Liver (tissue), 9 donors: ENCODE measurements around the gene MRPL50. TPM values are rescaled to one million over a fixed set of nuclear protein-coding genes. Genes with fewer than 3 reads are reported as not detected.

Source experiments
- DNase-seq: peaks from one replicate; pipeline ENCODE4 v3.0.0-alpha.2; 2017; ENCODE audit warnings: low spot score
- H3K27ac ChIP-seq, 2 donors: one replicate each; pipeline ENCODE4 v1.7.0; 2013; ENCODE audit warnings: inconsistent platforms in 2 of 2, low read length in 2 of 2, control low read depth in 1 of 2, low read depth in 1 of 2, mild to moderate bottlenecking in 1 of 2
- H3K27me3 ChIP-seq, 4 donors: one replicate each; pipeline versions ENCODE4 v1.6.1 to v1.7.0; 2013; ENCODE audit warnings: low read length in 3 of 4, inconsistent platforms in 1 of 4, mild to moderate bottlenecking in 1 of 4, moderate library complexity in 1 of 4; ENCODE audit not compliant: control insufficient read depth in 4 of 4, insufficient read depth in 4 of 4
- H3K36me3 ChIP-seq, 4 donors: one replicate each; pipeline versions ENCODE4 v1.6.1 to v1.7.0; 2013; ENCODE audit warnings: low read length in 3 of 4, mild to moderate bottlenecking in 3 of 4, low read depth in 1 of 4, moderate library complexity in 1 of 4; ENCODE audit not compliant: control insufficient read depth in 4 of 4, insufficient read depth in 3 of 4
- H3K4me1 ChIP-seq, 4 donors: one replicate each; pipeline versions ENCODE4 v1.6.1 to v1.7.0; 2013; ENCODE audit warnings: low read length in 3 of 4, mild to moderate bottlenecking in 3 of 4, moderate library complexity in 1 of 4; ENCODE audit not compliant: control insufficient read depth in 4 of 4, insufficient read depth in 4 of 4
- H3K4me3 ChIP-seq, 3 donors: one replicate each; pipeline versions ENCODE4 v1.6.1 to v1.7.0; 2013; ENCODE audit warnings: low read length in 3 of 3, control low read depth in 1 of 3, low read depth in 1 of 3, mild to moderate bottlenecking in 1 of 3
- H3K9ac ChIP-seq, 2 donors: one replicate each; pipeline ENCODE4 v1.7.0; 2013; ENCODE audit warnings: low read length in 2 of 2, mild to moderate bottlenecking in 2 of 2, moderate library complexity in 2 of 2, control low read depth in 1 of 2, low read depth in 1 of 2
- H3K9me3 ChIP-seq, 4 donors: one replicate each; pipeline versions ENCODE4 v1.6.1 to v1.7.0; 2013; ENCODE audit warnings: low read length in 3 of 4; ENCODE audit not compliant: control insufficient read depth in 4 of 4
- EGR1 ChIP-seq, 2 donors: IDR thresholded peaks; 2 replicates each; pipeline ENCODE4 v1.6.1; 2016 to 2018; ENCODE audit warnings: antibody characterized with exemption in 2 of 2, low read depth in 2 of 2
- FOXA1 ChIP-seq: IDR thresholded peaks from 2 replicates; pipeline ENCODE4 v1.6.1; 2016; ENCODE audit warnings: antibody characterized with exemption
- FOXA2 ChIP-seq: IDR thresholded peaks from 2 replicates; pipeline ENCODE4 v1.6.1; 2016; ENCODE audit warnings: antibody characterized with exemption
- GABPA ChIP-seq, 2 donors: IDR thresholded peaks in 1 of 2; conservative IDR thresholded peaks in 1 of 2; 2 replicates each; pipeline ENCODE4 v1.6.1; 2016; ENCODE audit warnings: antibody characterized with exemption in 2 of 2, mild to moderate bottlenecking in 1 of 2, moderate library complexity in 1 of 2
- HNF4A ChIP-seq, 2 donors: conservative IDR thresholded peaks; 2 replicates each; pipeline ENCODE4 v1.6.1; 2016; ENCODE audit warnings: antibody characterized with exemption in 2 of 2, mild to moderate bottlenecking in 2 of 2
- HNF4G ChIP-seq: IDR thresholded peaks from 2 replicates; pipeline ENCODE4 v1.6.1; 2016; ENCODE audit warnings: antibody characterized with exemption
- JUND ChIP-seq, 2 donors: IDR thresholded peaks; 2 replicates each; pipeline ENCODE4 v1.6.1; 2016; ENCODE audit warnings: antibody characterized with exemption in 2 of 2
- NR2F2 ChIP-seq: IDR thresholded peaks from 2 replicates; pipeline ENCODE4 v1.6.1; 2016; ENCODE audit warnings: antibody characterized with exemption
- RAD21 ChIP-seq, 2 donors: IDR thresholded peaks; 2 replicates each; pipeline ENCODE4 v1.6.1; 2016; ENCODE audit warnings: antibody characterized with exemption in 2 of 2, mild to moderate bottlenecking in 2 of 2
- REST ChIP-seq: IDR thresholded peaks from 2 replicates; pipeline ENCODE4 v1.6.1; 2016; ENCODE audit warnings: antibody characterized with exemption, mild to moderate bottlenecking
- RXRA ChIP-seq, 2 donors: IDR thresholded peaks; 2 replicates each; pipeline ENCODE4 v1.6.1; 2017 to 2018; ENCODE audit warnings: antibody characterized with exemption in 2 of 2, mild to moderate bottlenecking in 1 of 2
- SP1 ChIP-seq: IDR thresholded peaks from 2 replicates; pipeline ENCODE4 v1.6.1; 2018; ENCODE audit warnings: antibody characterized with exemption, mild to moderate bottlenecking
- TAF1 ChIP-seq: conservative IDR thresholded peaks from 2 replicates; pipeline ENCODE4 v1.6.1; 2016; ENCODE audit warnings: antibody characterized with exemption, mild to moderate bottlenecking
- YY1 ChIP-seq: IDR thresholded peaks from 2 replicates; pipeline ENCODE4 v1.6.1; 2016; ENCODE audit warnings: antibody characterized with exemption, mild to moderate bottlenecking
- ZBTB33 ChIP-seq: IDR thresholded peaks from 2 replicates; pipeline ENCODE4 v1.6.1; 2016; ENCODE audit warnings: antibody characterized with exemption
- WGBS: extraction: QIAGEN DNeasy Blood & Tissue Kit; methylation state at CpG from one replicate; pipeline ENCODE4 v1.1.7; 2013; 5-methylcytosine and 5-hydroxymethylcytosine counted together
- polyA plus RNA-seq, 2 donors: library from polyadenylated mRNA; stranded (reverse) in 1 of 2; unstranded in 1 of 2; fragments of 200-250 nt in 1 of 2; fragments of >200 nt in 1 of 2; fragmentation: Nextera tagmentation in 1 of 2; extraction: Ambion mirVana in 1 of 2; gene quantifications; one replicate each; pipeline versions ENCODE4 v1.2.1 to v1.2.3, GENCODE V29; 2013 to 2015
- total RNA-seq, 2 donors: library from RNA; depleted of rRNA; stranded (reverse); fragments of >200 nt; gene quantifications; one replicate each; pipeline ENCODE4 v1.2.3, GENCODE V29; 2014
- TF ChIP-seq, protein P1 (sequence below): IDR thresholded peaks from 2 replicates; pipeline ENCODE4 v1.6.1; 2016; ENCODE audit warnings: antibody characterized with exemption
- TF ChIP-seq, protein P2 (sequence below): IDR thresholded peaks from 2 replicates; pipeline ENCODE4 v1.6.1; 2016; ENCODE audit warnings: antibody characterized with exemption
- TF ChIP-seq, protein P3 (sequence below): fragments of 150-350 bp; IDR thresholded peaks from 2 replicates; pipeline ENCODE4 v1.5.1; 2017; ENCODE audit warnings: improper control_type of control experiment, low read depth, low read length; ENCODE audit not compliant: missing input control
- donor health status: healthy.
- donor health status: healthy.
- donor health status: healthy.
- donor health status: healthy.
- donor health status: healthy.

MRPL50 gene
- total and polyA plus RNA-seq, 4 donors, result 5.7 to 12.3 (median 10.5) TPM

GRCh38 chr9:101354765-101355708 lies 43.4 kb downstream of the MRPL50 start:
- TF ChIP-seq HNF4A (conservative IDR thresholded peaks at IDR 0.05), result peak in 1 of 2 donors; percentile 16
- peak; percentile 0 for TF ChIP-seq FOXA1
- no peak for TF ChIP-seq FOXA2
- TF ChIP-seq GABPA (IDR thresholded peaks at IDR 0.05 in 1 of 2, conservative IDR thresholded peaks at IDR 0.05 in 1 of 2), result no peak
- no peak for TF ChIP-seq NR2F2
- TF ChIP-seq HNF4G, result no peak
- TF ChIP-seq, protein P1, sequence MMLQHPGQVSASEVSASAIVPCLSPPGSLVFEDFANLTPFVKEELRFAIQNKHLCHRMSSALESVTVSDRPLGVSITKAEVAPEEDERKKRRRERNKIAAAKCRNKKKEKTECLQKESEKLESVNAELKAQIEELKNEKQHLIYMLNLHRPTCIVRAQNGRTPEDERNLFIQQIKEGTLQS, result no peak
- H3K4me1 ChIP-seq, result peaks cover 10 to 45% (median 18%) of the 10 kb centered on the region in 4 donors
- H3K36me3 ChIP-seq, result peaks cover 0 to 1% (median 0%) of the 10 kb centered on the region in 4 donors
- H3K9me3 ChIP-seq, result no peaks in the 10 kb centered on the region
- WGBS, result 58% methylated on average over 7 of the region's 7 CpGs
- no peak overlapping the region for H3K4me3 ChIP-seq
- DNase-seq, result no peak
- H3K9ac ChIP-seq, result no peak overlapping the region
- H3K27me3 ChIP-seq, result no peaks in the 10 kb centered on the region
- H3K27ac ChIP-seq, result peak overlapping the region; percentile 80 to 82

- DNase-seq, result no peak
- Histone ChIP-seq H3K9ac (no peak overlapping the region), H3K36me3 (peaks cover 0 to 1% (median 0%) of the 10 kb centered on the region in 4 donors), H3K27ac (peak overlapping the region; percentile 80 to 82), H3K9me3 (no peaks in the 10 kb centered on the region), H3K27me3 (no peaks in the 10 kb centered on the region), H3K4me1 (peaks cover 11 to 52% (median 20%) of the 10 kb centered on the region in 4 donors), H3K4me3 (no peak overlapping the region)
- WGBS, result 74% methylated on average over 5 of the region's 5 CpGs
- TF ChIP-seq, protein P2, sequence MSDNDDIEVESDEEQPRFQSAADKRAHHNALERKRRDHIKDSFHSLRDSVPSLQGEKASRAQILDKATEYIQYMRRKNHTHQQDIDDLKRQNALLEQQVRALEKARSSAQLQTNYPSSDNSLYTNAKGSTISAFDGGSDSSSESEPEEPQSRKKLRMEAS, result peak; percentile 45
- TF ChIP-seq EGR1 (IDR thresholded peaks at IDR 0.05; ENCODE audit: low read depth in 2 of 2) (no peak), SP1 (peak; percentile 79), RXRA (IDR thresholded peaks at IDR 0.05) (peak; percentile 45 to 69), REST (peak; percentile 58), NR2F2 (no peak), FOXA2 (no peak), GABPA (IDR thresholded peaks at IDR 0.05 in 1 of 2, conservative IDR thresholded peaks at IDR 0.05 in 1 of 2) (no peak), ZBTB33 (peak; percentile 62), HNF4G (peak; percentile 90), HNF4A (conservative IDR thresholded peaks at IDR 0.05) (peak; percentile 97), FOXA1 (peak; percentile 48), TAF1 (no peak), YY1 (peak; percentile 81), JUND (IDR thresholded peaks at IDR 0.05) (peak; percentile 99), RAD21 (IDR thresholded peaks at IDR 0.05) (peak; percentile 38 to 52)
- TF ChIP-seq, protein P1, result peak; percentile 94
- TF ChIP-seq, protein P3, sequence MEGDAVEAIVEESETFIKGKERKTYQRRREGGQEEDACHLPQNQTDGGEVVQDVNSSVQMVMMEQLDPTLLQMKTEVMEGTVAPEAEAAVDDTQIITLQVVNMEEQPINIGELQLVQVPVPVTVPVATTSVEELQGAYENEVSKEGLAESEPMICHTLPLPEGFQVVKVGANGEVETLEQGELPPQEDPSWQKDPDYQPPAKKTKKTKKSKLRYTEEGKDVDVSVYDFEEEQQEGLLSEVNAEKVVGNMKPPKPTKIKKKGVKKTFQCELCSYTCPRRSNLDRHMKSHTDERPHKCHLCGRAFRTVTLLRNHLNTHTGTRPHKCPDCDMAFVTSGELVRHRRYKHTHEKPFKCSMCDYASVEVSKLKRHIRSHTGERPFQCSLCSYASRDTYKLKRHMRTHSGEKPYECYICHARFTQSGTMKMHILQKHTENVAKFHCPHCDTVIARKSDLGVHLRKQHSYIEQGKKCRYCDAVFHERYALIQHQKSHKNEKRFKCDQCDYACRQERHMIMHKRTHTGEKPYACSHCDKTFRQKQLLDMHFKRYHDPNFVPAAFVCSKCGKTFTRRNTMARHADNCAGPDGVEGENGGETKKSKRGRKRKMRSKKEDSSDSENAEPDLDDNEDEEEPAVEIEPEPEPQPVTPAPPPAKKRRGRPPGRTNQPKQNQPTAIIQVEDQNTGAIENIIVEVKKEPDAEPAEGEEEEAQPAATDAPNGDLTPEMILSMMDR, result no peak
Observed at GRCh38 chr9:101354143-101354764, 44.2 kb downstream of the MRPL50 start.
